ENCODE measurements around the gene PTPN1.

PTPN1 gene

GRCh38 chr20:50575865-50576720 is 65.9 kb downstream of the PTPN1 start:
- peak; percentile 78 for DNase-seq
- H3K36me3 ChIP-seq: peaks cover 47% of the 10 kb centered on the region
- no peak overlapping the region for H3K4me3 ChIP-seq (ENCODE audit: low read depth, low read length)
- no peaks in the 10 kb centered on the region for H3K9me3 ChIP-seq
- H3K27me3 ChIP-seq: no peaks in the 10 kb centered on the region
- peaks cover 22% of the 10 kb centered on the region for H3K4me1 ChIP-seq
- peak; percentile 81 for TF ChIP-seq CTCF (IDR thresholded peaks at IDR 0.05; ENCODE audit: low read depth, low read length)

- DNase-seq: peak; percentile 58
- Histone ChIP-seq H3K27me3 (no peaks in the 10 kb centered on the region), H3K4me1 (peaks cover 11% of the 10 kb centered on the region), H3K36me3 (peaks cover 54% of the 10 kb centered on the region), H3K4me3 (ENCODE audit: low read depth, low read length) (no peak overlapping the region), H3K9me3 (no peaks in the 10 kb centered on the region)
- no peak for TF ChIP-seq CTCF (IDR thresholded peaks at IDR 0.05; ENCODE audit: low read depth, low read length)
These were observed 67.2 kb downstream of the PTPN1 start for GRCh38 chr20:50577175-50578018.

GRCh38 chr20:50578061-50578777 is 68.0 kb downstream of the PTPN1 start:
- Histone ChIP-seq H3K36me3 (peaks cover 60% of the 10 kb centered on the region), H3K9me3 (no peaks in the 10 kb centered on the region), H3K4me1 (peaks cover 3% of the 10 kb centered on the region), H3K4me3 (ENCODE audit: low read depth, low read length) (no peak overlapping the region), H3K27me3 (no peaks in the 10 kb centered on the region)
- DNase-seq: no peak
- no peak for TF ChIP-seq CTCF (IDR thresholded peaks at IDR 0.05; ENCODE audit: low read depth, low read length)

- Histone ChIP-seq H3K36me3 (peaks cover 66% of the 10 kb centered on the region), H3K4me1 (no peaks in the 10 kb centered on the region)
These were observed 68.6 kb downstream of the PTPN1 start for GRCh38 chr20:50578778-50579165.

GRCh38 chr20:50579511-50579910 is 69.3 kb downstream of the PTPN1 start:
- TF ChIP-seq CTCF (IDR thresholded peaks at IDR 0.05; ENCODE audit: low read depth, low read length): no peak
- H3K4me3 ChIP-seq (ENCODE audit: low read depth, low read length): no peak overlapping the region
- no peaks in the 10 kb centered on the region for H3K27me3 ChIP-seq
- H3K4me1 ChIP-seq: no peaks in the 10 kb centered on the region
- DNase-seq: no peak
- H3K9me3 ChIP-seq: no peaks in the 10 kb centered on the region
- H3K36me3 ChIP-seq: peaks cover 69% of the 10 kb centered on the region

More at GRCh38 chr20:50578778-50579165, 68.6 kb downstream of the PTPN1 start:
- Histone ChIP-seq H3K9me3 (no peaks in the 10 kb centered on the region), H3K27me3 (no peaks in the 10 kb centered on the region), H3K4me3 (ENCODE audit: low read depth, low read length) (no peak overlapping the region)
- no peak for TF ChIP-seq CTCF (IDR thresholded peaks at IDR 0.05; ENCODE audit: low read depth, low read length)
- no peak for DNase-seq
